SK-MEL-5 (cell line): ENCODE data around the gene AGPAT3. TPM values are rescaled to one million over a fixed set of nuclear protein-coding genes. Genes with fewer than 3 reads are reported as not detected.

Experiments
- DNase-seq: peaks from one replicate; pipeline ENCODE4 v3.0.0-alpha.2; 2016; ENCODE audit warnings: low read depth, low spot score
- in situ Hi-C: cut with HindIII; loops from 2 replicates; pipeline ENCODE4 v1.10.0; 2016; ENCODE audit warnings: low sequenced_read_pairs, high pct_unique_total_duplicates, low pct_unique_long_range_greater_than_20kb
- total RNA-seq: library from RNA; depleted of rRNA; stranded (reverse); fragments of >200 nt; shearing (Covaris generic); gene quantifications from 2 replicates; pipeline ENCODE4 v1.2.3, GENCODE V29; 2014

The AGPAT3 gene
- total RNA-seq, 1 experiment from 2014 or later = 22.5 TPM

GRCh38 chr21:43934716-43935705, 70.0 kb downstream of the AGPAT3 start:
- no peak for DNase-seq
- in situ Hi-C loops = no loop called here

DNA sequence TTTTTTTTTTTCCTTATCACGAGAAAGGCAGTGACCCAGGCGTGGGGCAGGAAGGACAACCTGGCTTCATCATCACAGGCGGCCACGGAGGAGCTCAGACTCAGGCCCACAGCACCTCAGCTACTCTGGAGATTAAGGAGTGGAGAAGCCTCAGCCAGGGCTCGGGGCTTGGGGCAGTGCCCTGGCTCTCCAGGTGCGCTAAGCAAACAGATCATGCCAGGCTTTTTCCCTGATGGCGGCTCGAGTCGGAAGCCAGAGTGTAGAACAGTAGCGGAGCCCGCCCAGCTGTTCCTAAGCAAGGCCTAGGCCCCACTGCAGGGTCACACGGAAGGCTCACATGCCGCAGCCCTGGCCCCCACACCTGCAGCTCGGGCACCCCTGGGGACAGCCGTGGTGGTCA, 70.7 kb downstream of the AGPAT3 start:
- DNase-seq = no peak
- in situ Hi-C loops = no loop called here

DNA sequence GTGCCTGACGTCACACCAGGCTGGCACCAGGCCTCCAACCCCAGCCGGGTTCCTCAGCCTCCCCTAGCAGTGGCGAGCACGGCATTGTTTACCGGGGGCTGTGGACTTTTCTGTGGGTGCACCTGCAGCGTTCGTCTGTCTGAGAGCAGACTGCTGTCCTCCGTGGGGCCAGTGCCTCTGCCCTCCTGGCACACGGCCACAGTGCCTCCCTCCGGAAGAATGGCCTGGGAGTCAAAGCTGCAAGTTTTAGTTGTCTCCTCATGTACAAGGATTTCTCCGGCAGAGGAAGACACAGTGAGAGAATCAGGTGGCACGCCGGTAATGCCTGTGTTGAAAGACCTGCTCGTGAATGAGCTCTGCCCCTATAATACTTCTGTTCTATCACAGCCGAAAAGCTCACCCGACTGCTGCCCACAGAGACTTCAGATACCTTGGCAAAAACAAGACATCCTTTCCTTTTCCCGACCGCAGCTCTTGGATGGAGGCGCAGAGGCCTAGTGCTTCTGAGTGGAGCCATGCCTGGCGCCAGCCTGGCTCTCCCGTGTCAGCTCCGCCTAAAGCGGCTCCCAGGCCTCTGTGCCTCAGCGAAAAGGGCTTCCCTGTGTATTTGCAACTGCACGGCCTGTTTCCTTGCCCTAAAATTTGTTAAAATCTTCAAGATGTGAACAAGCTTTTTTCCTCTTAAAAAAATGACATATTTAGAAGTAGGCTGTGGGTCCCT, 71.4 kb downstream of the AGPAT3 start:
- DNase-seq = no peak
- in situ Hi-C loops = no loop called here

DNA sequence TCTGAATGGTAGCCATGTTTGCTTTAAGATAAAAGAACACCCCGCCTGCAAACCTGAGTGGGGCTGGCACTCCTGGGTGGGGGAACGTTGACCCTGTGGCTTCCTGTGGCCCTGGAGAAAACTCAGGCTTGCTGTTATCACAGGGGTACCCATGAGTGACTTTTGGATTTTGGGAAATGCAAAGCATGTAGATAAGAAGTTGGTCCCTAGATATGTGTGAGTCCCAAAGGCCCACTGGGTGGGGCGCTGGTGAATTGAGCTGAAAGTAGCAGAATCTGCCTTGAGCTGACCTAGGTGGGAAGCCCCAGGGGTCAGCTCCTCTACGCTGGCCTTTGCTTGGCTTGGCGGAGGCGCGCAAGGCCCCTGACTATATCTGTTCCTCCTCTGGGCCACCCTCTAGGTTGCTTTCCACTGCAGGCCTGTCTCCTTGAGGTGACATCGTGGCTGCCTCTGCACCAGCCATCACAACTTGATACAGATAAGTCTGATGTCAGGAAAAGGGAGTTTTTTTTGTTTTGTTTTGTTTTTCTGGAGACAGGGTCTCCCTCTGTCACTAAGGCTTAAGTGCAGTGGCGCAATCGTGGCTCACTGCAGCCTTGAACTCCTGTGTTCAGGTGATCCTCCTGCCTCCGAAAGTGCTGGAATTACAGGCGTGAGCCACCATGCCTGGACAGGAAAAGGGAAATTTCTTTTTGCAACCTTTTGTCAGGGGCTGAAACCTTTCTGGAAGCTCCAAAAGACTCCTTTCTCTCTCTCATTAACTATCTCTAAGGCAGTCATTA, 72.2 kb downstream of the AGPAT3 start:
- DNase-seq = no peak
- in situ Hi-C loops = no loop called here

DNA sequence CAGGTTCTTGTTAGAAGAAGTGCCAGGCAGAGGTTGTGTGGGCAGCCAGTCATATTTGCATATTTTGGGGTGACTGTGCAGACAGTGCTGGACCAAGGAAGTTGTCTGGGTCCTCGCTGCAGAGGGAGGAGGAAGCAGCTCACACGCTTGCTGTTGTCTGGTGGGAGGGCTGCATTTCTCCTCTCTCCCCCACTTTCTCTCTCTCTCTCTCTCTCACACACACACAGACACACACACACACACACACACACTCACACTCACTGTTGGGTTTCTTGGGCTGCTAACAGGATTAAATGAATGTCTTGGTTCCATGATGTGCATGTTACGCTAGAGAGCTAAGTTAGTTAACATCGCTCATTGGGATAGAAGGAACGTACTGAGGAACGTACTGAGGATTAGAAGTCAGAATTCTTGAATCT, 72.9 kb downstream of the AGPAT3 start:
- DNase-seq = no peak
- in situ Hi-C loops = no loop called here

GRCh38 chr21:43938751-43939442, 73.9 kb downstream of the AGPAT3 start:
- peak; percentile 81 for DNase-seq
- in situ Hi-C loops = no loop called here

DNA sequence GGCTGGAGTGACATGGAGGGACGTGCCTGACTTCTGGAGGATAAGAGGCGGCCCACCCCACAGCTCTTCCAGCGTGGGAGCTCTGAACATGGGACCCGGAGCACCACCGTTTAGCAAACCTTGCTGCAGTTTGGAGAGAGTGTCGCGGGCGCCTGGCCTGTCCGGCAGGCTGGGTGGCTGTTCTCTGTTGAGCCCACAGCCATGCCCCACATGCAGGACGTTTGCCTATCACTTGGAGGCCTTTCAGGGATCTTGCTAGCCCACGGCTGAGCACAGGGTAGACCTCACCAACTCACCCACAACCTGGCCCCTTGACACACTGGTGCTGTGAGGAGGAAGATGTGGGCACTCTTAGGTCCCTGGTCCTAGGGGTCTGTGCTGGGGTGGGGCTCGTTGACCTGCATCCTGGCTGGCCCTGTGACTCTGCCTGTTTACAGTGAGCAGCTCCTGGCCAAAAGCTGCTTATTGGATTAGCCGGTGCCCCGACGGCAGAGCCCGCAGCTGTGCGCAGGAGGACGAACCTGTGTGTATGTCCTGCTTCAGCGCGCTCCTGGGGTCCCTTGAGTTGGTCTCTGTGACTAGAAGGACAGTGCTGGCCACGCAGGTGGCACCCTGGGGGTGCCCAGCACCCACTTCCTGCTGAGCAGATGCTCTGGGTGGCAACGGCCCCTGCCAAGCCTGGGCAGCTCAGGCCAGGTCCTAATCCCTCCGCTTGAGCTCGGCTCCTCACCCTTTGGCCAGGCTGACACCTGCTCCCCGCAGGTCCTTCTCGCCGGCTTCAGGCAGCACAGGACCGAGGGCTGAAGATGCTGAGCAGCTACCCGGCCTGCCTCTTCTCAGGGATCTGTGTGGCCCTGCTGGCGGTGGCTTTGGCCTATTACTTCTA, 74.7 kb downstream of the AGPAT3 start:
- DNase-seq = no peak

DNA sequence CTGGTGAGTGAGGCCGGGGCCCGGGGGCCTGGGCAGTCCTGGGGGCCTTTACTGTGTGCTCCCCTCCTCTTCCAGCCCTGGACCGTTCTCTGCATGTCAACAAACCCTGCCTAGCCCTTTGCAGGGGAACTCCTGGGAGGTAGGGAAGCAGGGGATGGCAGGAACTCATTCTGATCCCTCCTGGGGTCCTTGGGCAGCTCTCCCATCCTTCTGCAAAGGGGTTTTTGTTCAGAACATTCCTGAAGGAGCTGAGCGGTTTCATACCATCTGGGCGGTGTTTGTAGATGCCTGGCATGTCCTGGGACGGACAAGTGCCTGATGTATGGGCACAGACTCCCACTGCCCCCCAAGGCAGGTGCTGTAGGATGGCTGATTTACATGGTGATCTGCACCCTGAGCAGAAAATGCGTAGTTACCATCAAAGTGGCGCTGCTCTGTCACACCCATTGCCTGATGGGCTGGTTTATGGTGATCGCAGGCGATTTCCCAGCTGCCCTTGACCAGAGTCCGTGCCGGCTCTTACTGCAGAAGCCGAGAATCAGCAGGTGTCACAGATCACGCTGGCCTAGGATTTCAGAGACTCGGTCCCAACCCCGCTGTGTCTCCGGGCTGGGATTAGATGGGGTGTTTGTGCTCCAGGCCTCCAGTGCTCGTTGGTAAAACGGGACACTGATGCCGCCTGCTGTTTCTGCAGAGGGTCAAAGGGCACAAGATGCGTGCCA, 75.5 kb downstream of the AGPAT3 start:
- no peak for DNase-seq
- in situ Hi-C loops = no loop called here

More for the DNA sequence above, 74.7 kb downstream of the AGPAT3 start:
- in situ Hi-C loops = no loop called here

DNA sequence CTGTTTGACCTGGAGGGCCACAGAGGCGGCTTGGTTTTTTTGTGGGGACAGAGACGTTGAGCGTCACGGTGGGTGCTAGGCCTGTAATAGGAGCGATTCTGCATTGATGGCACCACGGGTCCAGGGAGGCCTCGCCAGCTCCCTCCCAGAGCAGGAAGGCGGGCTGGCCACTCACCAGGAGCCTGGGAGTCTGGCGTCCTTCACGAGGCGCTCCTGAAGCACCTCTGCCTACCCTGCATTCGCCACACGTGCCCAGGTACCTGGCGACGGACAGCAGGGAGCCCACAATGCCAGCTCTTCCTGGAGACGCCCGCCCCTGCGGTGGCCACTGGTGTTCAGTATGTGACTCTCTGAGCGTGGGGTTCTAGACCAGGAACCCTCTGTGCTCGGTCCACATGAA, 77.2 kb downstream of the AGPAT3 start:
- DNase-seq = no peak
- in situ Hi-C loops = no loop called here

DNA sequence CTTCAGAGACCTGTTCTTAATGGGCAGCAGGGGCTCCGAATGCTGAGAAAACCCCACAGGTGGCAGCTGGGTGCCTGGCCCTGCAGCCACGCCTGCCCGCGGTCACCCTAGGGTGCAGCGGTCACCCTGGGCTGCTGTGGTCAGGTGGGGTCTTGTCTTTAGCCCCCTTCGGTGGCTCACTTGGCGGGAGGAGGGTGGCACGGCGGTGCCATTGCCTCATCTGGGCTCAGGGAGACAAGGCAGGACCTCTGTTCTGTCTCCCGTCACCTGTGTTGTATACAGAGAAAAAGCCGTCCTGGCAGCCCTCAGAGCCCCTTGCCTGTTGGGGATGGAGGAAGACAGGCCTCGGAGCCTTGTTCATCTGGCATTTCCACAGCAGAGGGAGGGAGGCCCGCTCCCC, 77.6 kb downstream of the AGPAT3 start:
- no peak for DNase-seq
- in situ Hi-C loops = no loop called here

DNA sequence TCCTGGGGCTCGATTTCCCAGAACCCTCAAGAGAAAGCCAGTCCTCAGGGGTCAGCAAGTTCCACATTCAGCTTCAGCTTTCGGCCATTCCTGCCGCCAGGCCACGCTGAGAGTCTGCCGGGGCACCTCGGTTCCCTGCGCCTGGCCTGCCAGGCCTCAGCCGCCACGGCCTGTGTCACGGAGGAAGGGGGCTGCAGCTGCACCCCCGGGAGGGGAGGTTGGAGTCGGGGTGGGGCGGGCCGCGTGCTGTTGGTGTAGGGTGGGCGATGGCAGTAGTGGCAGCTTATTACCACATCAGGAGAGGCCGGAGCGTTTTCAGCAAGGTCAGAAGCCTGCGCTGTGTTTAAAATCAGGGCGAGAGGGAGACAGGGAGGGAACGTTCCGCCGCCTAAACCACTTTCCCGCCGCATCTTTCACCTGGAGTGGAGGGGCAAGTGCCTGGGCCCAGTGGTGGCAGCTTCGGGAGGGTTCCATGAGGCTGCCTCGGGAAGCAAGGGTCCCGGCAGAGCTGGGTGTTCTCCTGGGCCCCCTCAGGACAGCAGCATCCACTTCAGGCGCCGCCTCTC, 78.6 kb downstream of the AGPAT3 start:
- in situ Hi-C loops = no loop called here
- no peak for DNase-seq

GRCh38 chr21:43944078-43944633, 79.1 kb downstream of the AGPAT3 start:
- in situ Hi-C loops = no loop called here
- DNase-seq = no peak

- DNase-seq = no peak
- in situ Hi-C loops = no loop called here
Measured at GRCh38 chr21:43944757-43945156, 79.7 kb downstream of the AGPAT3 start.

GRCh38 chr21:43948740-43949498, 83.9 kb downstream of the AGPAT3 start:
- no peak for DNase-seq
- in situ Hi-C loops = no loop called here
